OCI-LY7 (cell line): Measurements from ENCODE around the gene SMAD5. TPM values are rescaled to one million over a fixed set of nuclear protein-coding genes. Genes with fewer than 3 reads are reported as not detected.

ENCODE experiments used
- BruUV-seq: library from RNA; stranded (reverse); fragments of 400-500 nt; replicated peaks from 2 replicates; lab custom pipeline; 2021; lab: Mats Ljungman, UMichigan
- CTCF ChIA-PET: fragments of 300-600 bp; sonication (Branson Sonifier 250); formaldehyde crosslinking; loops from one replicate; lab custom pipeline; 2022; ENCODE audit warnings: antibody characterized with exemption; ENCODE audit not compliant: unreplicated experiment; lab: Charles Lee
- POLR2A ChIA-PET: fragments of 300-600 bp; sonication (Branson Sonifier 250); formaldehyde crosslinking; loops from one replicate; lab custom pipeline; 2022; ENCODE audit warnings: antibody characterized with exemption; lab: Charles Lee
- DNase-seq: peaks from one replicate; pipeline ENCODE4 v3.0.0-alpha.2; 2015; ENCODE audit warnings: low spot score
- H2AFZ ChIP-seq: fragments of 200-600 bp; sonication (generic), shearing (Covaris generic); 2 replicates; pipeline ENCODE4 v1.6.1; 2014; ENCODE audit warnings: mild to moderate bottlenecking, antibody characterized with exemption, low read length, moderate library complexity
- H3K27ac ChIP-seq: fragments of 200-600 bp; sonication (generic); 2 replicates; pipeline ENCODE4 v1.5.1; 2014; ENCODE audit warnings: mixed run types, low read depth, mild to moderate bottlenecking, moderate library complexity, low read length, inconsistent platforms; ENCODE audit not compliant: poor library complexity, severe bottlenecking
- H3K36me3 ChIP-seq: fragments of 200-600 bp; sonication (generic); 2 replicates; pipeline ENCODE4 v1.6.1; 2014; ENCODE audit warnings: mild to moderate bottlenecking, antibody characterized with exemption, low read length, moderate library complexity, mixed read lengths; ENCODE audit not compliant: insufficient read depth
- H3K4me1 ChIP-seq: fragments of 200-600 bp; sonication (generic); 2 replicates; pipeline ENCODE4 v1.5.1; 2014; ENCODE audit warnings: mild to moderate bottlenecking, low read length; ENCODE audit not compliant: insufficient read depth, poor library complexity, severe bottlenecking
- H3K4me2 ChIP-seq: fragments of 200-600 bp; sonication (generic); 2 replicates; pipeline ENCODE4 v1.6.1; 2014; ENCODE audit warnings: mild to moderate bottlenecking, low read length
- H3K4me3 ChIP-seq: fragments of 200-600 bp; sonication (generic); 2 replicates; pipeline ENCODE4 v1.5.1; 2014; ENCODE audit warnings: mild to moderate bottlenecking, low read depth, low read length; ENCODE audit not compliant: poor library complexity, severe bottlenecking
- H3K79me2 ChIP-seq: fragments of 200-600 bp; sonication (generic); 2 replicates; pipeline ENCODE4 v1.6.1; 2016; ENCODE audit warnings: low read depth, mild to moderate bottlenecking, low read length, moderate library complexity, mixed read lengths; ENCODE audit not compliant: insufficient read depth
- H3K9me2 ChIP-seq: fragments of 200-600 bp; sonication (generic); 2 replicates; pipeline ENCODE4 v1.6.1; 2016; ENCODE audit warnings: mild to moderate bottlenecking, low read length, mixed read lengths; ENCODE audit not compliant: insufficient read depth
- H3K9me3 ChIP-seq: fragments of 200-600 bp; sonication (generic); 2 replicates; pipeline ENCODE4 v1.6.1; 2014; ENCODE audit warnings: mild to moderate bottlenecking, mixed run types, low read length, mixed read lengths
- H4K20me1 ChIP-seq: fragments of 200-600 bp; sonication (generic); 2 replicates; pipeline ENCODE4 v1.6.1; 2014; ENCODE audit warnings: mild to moderate bottlenecking, antibody characterized with exemption, low read length, moderate library complexity, mixed read lengths; ENCODE audit not compliant: insufficient read depth
- CTCF ChIP-seq: fragments of 200-600 bp; sonication (generic); conservative IDR thresholded peaks from 2 replicates; pipeline ENCODE4 v1.5.1; 2014; ENCODE audit warnings: mild to moderate bottlenecking, antibody characterized with exemption, low read length, moderate library complexity, mixed read lengths
- EZH2phosphoT487 ChIP-seq: fragments of 200-600 bp; sonication (generic); IDR thresholded peaks from 2 replicates; pipeline ENCODE4 v1.6.1; 2018; ENCODE audit warnings: low read depth, borderline replicate concordance, mild to moderate bottlenecking, mixed run types, antibody characterized with exemption, low read length, moderate library complexity, mixed read lengths
- intact Hi-C: fragments of 100-400 bp; cut with micrococcal nuclease; formaldehyde crosslinking; loops from one replicate; pipeline ENCODE4 v1.10.0; 2022; ENCODE audit not compliant: unreplicated experiment
- total RNA-seq, 2 experiments: library from RNA; depleted of rRNA in 1 of 2; stranded (reverse); fragments of >200 nt in 1 of 2; shearing (Covaris generic) in 1 of 2; gene quantifications; 2 replicates each; pipeline ENCODE4 v1.2.3, GENCODE V29; 2014 to 2022

The SMAD5 gene
- total RNA-seq, 2 experiments from 2014 or later: 32.9 to 94.5 TPM

DNA sequence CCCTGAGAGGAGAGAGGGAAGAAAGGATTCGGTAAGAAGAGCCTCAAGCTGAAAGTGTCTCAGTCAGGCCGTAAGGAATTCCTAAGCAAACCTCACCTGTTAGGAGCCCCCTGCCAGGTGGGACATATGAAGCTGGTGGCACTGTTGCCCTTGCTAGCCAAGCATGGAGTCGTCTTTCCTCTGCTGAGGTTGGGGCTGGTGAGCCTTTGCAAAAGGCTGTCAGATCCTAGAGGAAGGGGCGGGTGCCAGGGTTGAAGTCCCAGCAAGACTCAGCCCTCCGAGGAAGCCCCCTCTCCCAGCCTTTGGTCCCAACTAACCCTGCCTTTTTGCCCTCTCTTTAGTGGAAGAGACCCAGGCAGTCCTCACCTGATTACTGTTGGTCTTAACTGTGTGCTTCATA, 65.8 kb downstream of the SMAD5 start:
- H3K79me2 ChIP-seq: no peaks in the 10 kb centered on the region
- H3K9me2 ChIP-seq: no peaks in the 10 kb centered on the region
- no TSS peak for BruUV-seq
- no peak for DNase-seq
- H3K9me3 ChIP-seq: no peaks in the 10 kb centered on the region
- H3K27ac ChIP-seq: no peak overlapping the region
- H3K36me3 ChIP-seq: no peaks in the 10 kb centered on the region
- intact Hi-C loops: no loop called here
- H3K4me1 ChIP-seq: no peaks in the 10 kb centered on the region
- no peak for TF ChIP-seq CTCF
- no peak for TF ChIP-seq EZH2phosphoT487
- no peak overlapping the region for H3K4me3 ChIP-seq
- H4K20me1 ChIP-seq: no peaks in the 10 kb centered on the region
- H3K4me2 ChIP-seq: no peak overlapping the region
- H2AFZ ChIP-seq: no peak overlapping the region
- CTCF ChIA-PET: no interaction called here
- POLR2A ChIA-PET: no interaction called here

GRCh38 chr5:136199408-136199807, 66.8 kb downstream of the SMAD5 start:
- Histone ChIP-seq H3K4me2 (no peak overlapping the region), H4K20me1 (no peaks in the 10 kb centered on the region), H3K9me2 (no peaks in the 10 kb centered on the region), H3K36me3 (no peaks in the 10 kb centered on the region), H2AFZ (no peak overlapping the region), H3K4me1 (no peaks in the 10 kb centered on the region), H3K4me3 (no peak overlapping the region), H3K79me2 (no peaks in the 10 kb centered on the region), H3K9me3 (no peaks in the 10 kb centered on the region), H3K27ac (no peak overlapping the region)
- CTCF ChIA-PET: no interaction called here
- intact Hi-C loops: no loop called here
- no peak for DNase-seq
- no TSS peak for BruUV-seq
- TF ChIP-seq EZH2phosphoT487: no peak
- no peak for TF ChIP-seq CTCF
- POLR2A ChIA-PET: interaction anchor here (0.6 kb wide), 1 partner anchor 188 kb away, joined by 3 read pairs; no protein-coding TSS in a partner anchor

GRCh38 chr5:136200130-136200529, 67.5 kb downstream of the SMAD5 start:
- no peak overlapping the region for H3K4me3 ChIP-seq
- CTCF ChIA-PET: no interaction called here

More at GRCh38 chr5:136200130-136200529, 67.5 kb downstream of the SMAD5 start:
- no peak overlapping the region for H3K27ac ChIP-seq
- H3K4me1 ChIP-seq: no peaks in the 10 kb centered on the region
- H3K4me2 ChIP-seq: no peak overlapping the region
- no peaks in the 10 kb centered on the region for H3K36me3 ChIP-seq
- intact Hi-C loops: no loop called here
- H3K79me2 ChIP-seq: no peaks in the 10 kb centered on the region
- H3K9me2 ChIP-seq: no peaks in the 10 kb centered on the region
- BruUV-seq: no TSS peak
- TF ChIP-seq CTCF (no peak), EZH2phosphoT487 (no peak)
- H4K20me1 ChIP-seq: no peaks in the 10 kb centered on the region
- H3K9me3 ChIP-seq: no peaks in the 10 kb centered on the region
- no peak overlapping the region for H2AFZ ChIP-seq
- no peak for DNase-seq
- POLR2A ChIA-PET: no interaction called here
